Cardiac muscle cell (in vitro differentiated cells and primary cell): ENCODE results near the gene TMEM164. TPM values are rescaled to one million over a fixed set of nuclear protein-coding genes. Genes with fewer than 3 reads are reported as not detected.
"Not testable (repeated sequence)": the region's sequence is repeated elsewhere in the genome, so short reads cannot be mapped to it uniquely, and the experiment has no call there.

Experiments
- DNase-seq, 2 donors: peaks; one replicate each; pipeline versions ENCODE4 v3.0.0 to v3.0.0-alpha.2; 2010 to 2017; ENCODE audit warnings: low read depth in 1 of 2, low spot score in 1 of 2
- H3K27ac ChIP-seq: fragments of 200-600 bp; sonication (generic); 2 replicates; pipeline ENCODE4 v1.5.1; 2016
- H3K27me3 ChIP-seq: fragments of 200-600 bp; sonication (generic); 2 replicates; pipeline ENCODE4 v1.6.0; 2016; ENCODE audit warnings: control low read depth
- H3K36me3 ChIP-seq: fragments of 200-600 bp; sonication (generic); 2 replicates; pipeline ENCODE4 v1.5.1; 2016; ENCODE audit warnings: control low read depth
- H3K4me1 ChIP-seq: fragments of 200-600 bp; sonication (generic); 2 replicates; pipeline ENCODE4 v1.8.1; 2017; ENCODE audit warnings: low read depth, mild to moderate bottlenecking, mixed run types
- H3K4me3 ChIP-seq: fragments of 200-600 bp; sonication (generic); 2 replicates; pipeline ENCODE4 v1.5.1; 2016; ENCODE audit warnings: mild to moderate bottlenecking
- H3K9me3 ChIP-seq: fragments of 200-600 bp; sonication (generic); 2 replicates; pipeline ENCODE4 v1.5.1; 2017; ENCODE audit warnings: low read depth, mild to moderate bottlenecking, control low read depth
- polyA plus RNA-seq: library from polyadenylated mRNA; unstranded; fragments of >200 nt; fragmentation: Nextera tagmentation; extraction: Ambion mirVana; gene quantifications from 2 replicates; pipeline ENCODE4 v1.2.1, GENCODE V29; 2016
- total RNA-seq: library from RNA; depleted of rRNA; stranded (reverse); fragments of >200 nt; gene quantifications from 2 replicates; pipeline ENCODE4 v1.2.3, GENCODE V29; 2016
- TF ChIP-seq, protein P1 (sequence below): IDR thresholded peaks from 2 replicates; pipeline ENCODE4 v1.5.1; 2012; ENCODE audit warnings: low read depth, mild to moderate bottlenecking, low read length

The TMEM164 gene
- total and polyA plus RNA-seq, 2 experiments from 2014 or later, result 6.8 to 70.3 TPM

- Histone ChIP-seq H3K36me3 (no peaks in the 10 kb centered on the region), H3K27me3 (no peaks in the 10 kb centered on the region), H3K27ac (no peak overlapping the region), H3K9me3 (no peaks in the 10 kb centered on the region), H3K4me1 (no peaks in the 10 kb centered on the region), H3K4me3 (no peak overlapping the region)
- no peak for DNase-seq
- TF ChIP-seq, protein P1, sequence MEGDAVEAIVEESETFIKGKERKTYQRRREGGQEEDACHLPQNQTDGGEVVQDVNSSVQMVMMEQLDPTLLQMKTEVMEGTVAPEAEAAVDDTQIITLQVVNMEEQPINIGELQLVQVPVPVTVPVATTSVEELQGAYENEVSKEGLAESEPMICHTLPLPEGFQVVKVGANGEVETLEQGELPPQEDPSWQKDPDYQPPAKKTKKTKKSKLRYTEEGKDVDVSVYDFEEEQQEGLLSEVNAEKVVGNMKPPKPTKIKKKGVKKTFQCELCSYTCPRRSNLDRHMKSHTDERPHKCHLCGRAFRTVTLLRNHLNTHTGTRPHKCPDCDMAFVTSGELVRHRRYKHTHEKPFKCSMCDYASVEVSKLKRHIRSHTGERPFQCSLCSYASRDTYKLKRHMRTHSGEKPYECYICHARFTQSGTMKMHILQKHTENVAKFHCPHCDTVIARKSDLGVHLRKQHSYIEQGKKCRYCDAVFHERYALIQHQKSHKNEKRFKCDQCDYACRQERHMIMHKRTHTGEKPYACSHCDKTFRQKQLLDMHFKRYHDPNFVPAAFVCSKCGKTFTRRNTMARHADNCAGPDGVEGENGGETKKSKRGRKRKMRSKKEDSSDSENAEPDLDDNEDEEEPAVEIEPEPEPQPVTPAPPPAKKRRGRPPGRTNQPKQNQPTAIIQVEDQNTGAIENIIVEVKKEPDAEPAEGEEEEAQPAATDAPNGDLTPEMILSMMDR, result no peak
Observed at GRCh38 chrX:109964390-109964789, 38.5 kb upstream of the TMEM164 start.

DNA sequence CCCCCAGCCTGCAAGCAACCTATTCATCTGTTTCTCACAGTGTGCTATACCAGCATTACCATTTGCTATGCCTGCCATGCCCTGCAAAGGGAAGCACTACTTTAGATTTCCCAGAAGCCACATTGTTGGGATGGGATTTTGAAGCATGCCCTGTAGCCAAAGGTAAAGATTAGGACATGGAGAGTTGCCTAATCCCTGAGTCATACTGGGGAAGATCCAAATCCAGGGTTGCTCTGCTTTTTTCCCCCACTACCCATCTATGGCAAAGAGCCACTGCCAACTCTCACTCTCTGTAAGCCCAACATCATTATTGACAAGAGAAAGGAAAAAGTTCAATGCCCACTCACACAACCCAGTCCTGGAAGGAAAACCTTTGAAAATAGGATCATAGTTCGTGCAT lies 36.7 kb upstream of the TMEM164 start:
- H3K27me3 ChIP-seq, result no peaks in the 10 kb centered on the region
- H3K9me3 ChIP-seq, result no peaks in the 10 kb centered on the region
- H3K4me3 ChIP-seq, result no peak overlapping the region
- H3K4me1 ChIP-seq, result no peaks in the 10 kb centered on the region
- no peaks in the 10 kb centered on the region for H3K36me3 ChIP-seq
- peak in 1 of 2 donors; percentile 47 for DNase-seq
- TF ChIP-seq, protein P1, result no peak
- H3K27ac ChIP-seq, result no peak overlapping the region

GRCh38 chrX:109967156-109967555 lies 35.8 kb upstream of the TMEM164 start:
- H3K4me1 ChIP-seq, result no peaks in the 10 kb centered on the region
- TF ChIP-seq, protein P1, result no peak
- no peak for DNase-seq
- H3K4me3 ChIP-seq, result no peak overlapping the region
- no peaks in the 10 kb centered on the region for H3K9me3 ChIP-seq
- H3K27ac ChIP-seq, result no peak overlapping the region
- no peaks in the 10 kb centered on the region for H3K27me3 ChIP-seq
- H3K36me3 ChIP-seq, result no peaks in the 10 kb centered on the region

DNA sequence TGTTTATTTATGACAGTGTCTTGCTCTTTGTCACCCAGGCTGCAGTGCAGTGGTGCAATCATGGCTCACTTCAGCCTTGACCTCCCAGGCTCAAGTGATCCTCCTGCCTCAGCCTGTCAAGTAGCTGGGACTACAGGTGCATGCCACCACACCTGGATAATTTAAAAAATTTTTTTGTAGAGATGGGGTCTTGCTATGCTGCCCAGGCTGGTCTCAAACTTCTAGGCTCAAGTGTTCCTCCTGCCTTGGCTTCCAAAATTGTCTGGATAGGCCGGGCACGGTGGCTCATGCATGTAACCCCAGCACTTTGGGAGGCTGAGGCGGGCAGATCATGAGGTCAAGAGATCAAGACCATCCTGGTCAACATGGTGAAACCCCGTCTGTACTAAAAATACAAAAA lies 32.1 kb upstream of the TMEM164 start:
- not testable (repeated sequence) for H3K27ac ChIP-seq, H3K36me3 ChIP-seq, DNase-seq, H3K9me3 ChIP-seq, H3K27me3 ChIP-seq, H3K4me1 ChIP-seq, H3K4me3 ChIP-seq

GRCh38 chrX:109974906-109975655 lies 27.8 kb upstream of the TMEM164 start:
- Histone ChIP-seq H3K27me3 (no peaks in the 10 kb centered on the region), H3K27ac (no peak overlapping the region), H3K4me1 (no peaks in the 10 kb centered on the region), H3K36me3 (no peaks in the 10 kb centered on the region), H3K9me3 (no peaks in the 10 kb centered on the region), H3K4me3 (no peak overlapping the region)
- TF ChIP-seq, protein P1, result no peak
- DNase-seq, result peak in 1 of 2 donors; percentile 21

DNA sequence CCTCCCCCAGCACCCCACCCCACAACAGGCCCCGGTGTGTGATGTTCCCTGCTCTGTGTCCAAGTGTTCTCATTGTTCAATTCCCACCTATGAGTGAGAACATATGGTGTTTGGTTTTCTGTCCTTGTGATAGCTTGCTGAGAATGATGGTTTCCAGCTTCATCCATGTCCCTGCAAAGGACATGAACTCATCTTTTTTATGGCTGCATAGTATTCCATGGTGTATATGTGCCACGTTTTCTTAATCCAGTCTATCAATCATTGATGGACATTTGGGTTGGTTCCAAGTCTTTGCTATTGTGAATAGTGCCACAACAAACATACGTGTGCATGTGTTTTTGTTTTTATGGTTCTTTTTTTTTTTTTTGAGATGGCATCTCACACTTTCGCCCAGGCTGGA lies 17.7 kb upstream of the TMEM164 start:
- H3K4me3 ChIP-seq, H3K27me3 ChIP-seq, H3K36me3 ChIP-seq, DNase-seq, H3K27ac ChIP-seq, H3K9me3 ChIP-seq, H3K4me1 ChIP-seq: not testable (repeated sequence)

DNA sequence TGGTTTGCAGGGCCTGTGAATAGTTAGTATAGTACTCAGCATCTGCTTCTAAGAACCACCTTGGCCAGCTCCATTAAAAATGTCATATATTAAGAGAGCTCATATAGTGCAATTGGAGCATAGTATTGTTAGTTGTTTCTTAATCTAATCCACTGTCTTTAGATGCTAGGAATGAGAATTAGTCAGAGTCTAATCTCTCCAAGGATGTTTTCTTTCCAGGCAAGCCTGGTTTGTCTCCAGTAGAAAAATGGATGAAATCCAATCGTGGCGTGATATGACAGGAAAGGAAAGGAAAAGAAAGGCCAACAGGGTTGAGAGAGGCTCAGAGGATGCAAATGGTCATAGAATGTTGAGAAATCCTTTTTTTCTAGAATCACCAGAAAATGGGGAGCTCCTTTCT lies 15.0 kb upstream of the TMEM164 start:
- peak in 1 of 2 donors; percentile 82 for DNase-seq
- Histone ChIP-seq H3K4me1 (peaks cover 5% of the 10 kb centered on the region), H3K27ac (no peak overlapping the region), H3K4me3 (no peak overlapping the region), H3K27me3 (no peaks in the 10 kb centered on the region), H3K9me3 (no peaks in the 10 kb centered on the region), H3K36me3 (no peaks in the 10 kb centered on the region)
- TF ChIP-seq, protein P1, result no peak
